Heart left ventricle (tissue), 16 donors: Measurements from ENCODE around the gene SHFL. TPM values are rescaled to one million over a fixed set of nuclear protein-coding genes. Genes with fewer than 3 reads are reported as not detected.
A peak's percentile ranks its signal among the peaks of the same experiment; 100 is the strongest.

ENCODE experiments used
- ATAC-seq, 4 donors: fragments of 200-7000 bp; cut with Tn5 transposase; one replicate each; pipeline ENCODE4 v1.9.1; 2020 to 2022; ENCODE audit warnings: moderate library complexity in 4 of 4, mild to moderate bottlenecking in 3 of 4, moderate number of reproducible peaks in 1 of 4
- DNase-seq, 5 donors: peaks; one replicate each; pipeline ENCODE4 v3.0.0-alpha.2; 2020
- H3K27ac ChIP-seq, 12 donors: fragments of 200-600 bp; sonication (generic) in 4 of 12; one replicate each; pipeline versions ENCODE4 v1.5.0 to v1.8.0; 2016 to 2022; ENCODE audit warnings: mild to moderate bottlenecking in 2 of 12
- H3K27me3 ChIP-seq, 9 donors: fragments of 200-600 bp; sonication (generic) in 2 of 9; one replicate each; pipeline versions ENCODE4 v1.5.1 to v1.8.0; 2016 to 2022; ENCODE audit warnings: mild to moderate bottlenecking in 3 of 9
- H3K36me3 ChIP-seq, 9 donors: fragments of 200-600 bp; sonication (generic) in 2 of 9; one replicate each; pipeline versions ENCODE4 v1.5.0 to v1.8.0; 2018 to 2022; ENCODE audit warnings: mild to moderate bottlenecking in 2 of 9
- H3K4me1 ChIP-seq, 12 donors: fragments of 200-600 bp; sonication (generic) in 4 of 12; one replicate each; pipeline versions ENCODE4 v1.5.0 to v1.8.0; 2016 to 2022; ENCODE audit warnings: mild to moderate bottlenecking in 3 of 12
- H3K4me3 ChIP-seq, 12 donors: fragments of 200-600 bp; sonication (generic) in 4 of 12; one replicate each; pipeline versions ENCODE4 v1.5.0 to v1.8.0; 2017 to 2022; ENCODE audit warnings: mild to moderate bottlenecking in 9 of 12, moderate library complexity in 4 of 12
- H3K9me3 ChIP-seq, 12 donors: fragments of 200-600 bp; sonication (generic) in 4 of 12; one replicate each; pipeline versions ENCODE4 v1.5.0 to v1.8.0; 2016 to 2022; ENCODE audit warnings: mild to moderate bottlenecking in 1 of 12
- CTCF ChIP-seq, 12 donors: fragments of 200-600 bp; sonication (generic) in 4 of 12; IDR thresholded peaks; one replicate each; pipeline versions ENCODE4 v1.5.0 to v1.8.0; 2018 to 2022; ENCODE audit warnings: antibody characterized with exemption in 12 of 12, mild to moderate bottlenecking in 5 of 12
- POLR2A ChIP-seq, 2 donors: fragments of 450-650 bp; IDR thresholded peaks; one replicate each; pipeline ENCODE4 v1.6.1; 2017; ENCODE audit warnings: antibody characterized with exemption in 2 of 2, mild to moderate bottlenecking in 2 of 2, moderate library complexity in 2 of 2
- WGBS, 4 donors: extraction: QIAGEN DNeasy Blood & Tissue Kit in 2 of 4; methylation state at CpG; one replicate each; pipeline versions ENCODE4 v1.1.5 to v1.1.7; 2013 to 2018; 5-methylcytosine and 5-hydroxymethylcytosine counted together
- intact Hi-C, 10 donors: fragments of 100-400 bp; cut with DNase I; formaldehyde crosslinking; loops; one replicate each; pipeline versions ENCODE4 v1.11.1 to v1.14.2; 2022
- polyA plus RNA-seq, 2 donors: library from polyadenylated mRNA; stranded (reverse); fragments of 200-250 nt; gene quantifications; one replicate each; pipeline ENCODE4 v1.2.3, GENCODE V29; 2013
- total RNA-seq, 9 donors: library from RNA; depleted of rRNA in 2 of 9; stranded (reverse); fragments of >200 nt in 2 of 9; fragmentation: NEBNext Ultra II Directional in 3 of 9; extraction: Animal tissue kit (Norgen Biotek cat#: 25700) in 3 of 9; gene quantifications; one replicate each; pipeline versions ENCODE4 v1.1.0 to v1.2.4, GENCODE V29; 2016 to 2023
- donor health status: ischemic (EF 13 %, LVEDD 7.1; RV severe dilation, severe dysfunction).
- donor health status: healthy with polysubstance abuse.
- donor health status: DM: no; HTN: yes; CAD: no.
- donor health status: DM: no; HTN: no; CAD: no.
- donor health status: ischemic (EF 25% LVEDD 6.9; RV normal size, moderate dysfunction).
- donor health status: ischemic (EF 25% LVEDD 5.7; RV mildly dilated, moderate dysfunction).
- donor health status: healthy.
- donor health status: DM: yes; HTN: yes; CAD: no.
- donor health status: ischemic (EF 35%, LVEDD 5.7; RV mildly dilated, moderate dysfunction).
- donor health status: nonischemic (EF 11% LVEDD 7.7; RV severe dilation, severe dysfunction).
- donor health status: DM: yes; HTN: yes; CAD: no.
- donor health status: PGD.
- donor health status: ischemic (EF 29% LVEDD 5.4; RV normal size, mild dysfunction).
- donor health status: nonischemic (EF 23%, LVEDD 6.1; RV moderate dilation, normal function).

SHFL gene
- total and polyA plus RNA-seq, 11 donors: 6.3 to 29.0 (median 8.7) TPM

GRCh38 chr19:10137751-10138682 is 51.9 kb downstream of the SHFL start:
- intact Hi-C loops: no loop called here

GRCh38 chr19:10138879-10139795 is 53.0 kb downstream of the SHFL start:
- WGBS, 4 donors: 93 to 95% (median 94%) methylated on average over 13 to 27 of the region's 27 CpGs
- H3K9me3 ChIP-seq: no peaks in the 10 kb centered on the region
- no peak for TF ChIP-seq POLR2A (IDR thresholded peaks at IDR 0.05)
- no peak for TF ChIP-seq CTCF (IDR thresholded peaks at IDR 0.05)
- ATAC-seq: no peak
- DNase-seq: no peak
- no peak overlapping the region for H3K4me3 ChIP-seq
- peaks cover 0 to 100% (median 94%) of the 10 kb centered on the region in 9 donors for H3K36me3 ChIP-seq
- H3K4me1 ChIP-seq: no peaks in the 10 kb centered on the region
- H3K27me3 ChIP-seq: no peaks in the 10 kb centered on the region
- intact Hi-C loops: no loop called here
- no peak overlapping the region for H3K27ac ChIP-seq

More at GRCh38 chr19:10137751-10138682, 51.9 kb downstream of the SHFL start:
- no peaks in the 10 kb centered on the region for H3K27me3 ChIP-seq
- H3K27ac ChIP-seq: no peak overlapping the region
- peaks cover 0 to 100% (median 94%) of the 10 kb centered on the region in 9 donors for H3K36me3 ChIP-seq
- H3K9me3 ChIP-seq: no peaks in the 10 kb centered on the region
- H3K4me1 ChIP-seq: no peaks in the 10 kb centered on the region
- ATAC-seq: peak in 2 of 4 donors; percentile 14 to 61
- WGBS, 4 donors: 89 to 95% (median 92%) methylated on average over 24 to 38 of the region's 38 CpGs
- TF ChIP-seq POLR2A (IDR thresholded peaks at IDR 0.05) (no peak), CTCF (IDR thresholded peaks at IDR 0.05) (no peak)
- DNase-seq: no peak
- no peak overlapping the region for H3K4me3 ChIP-seq

GRCh38 chr19:10139952-10140351 is 53.8 kb downstream of the SHFL start:
- H3K36me3 ChIP-seq: peaks cover 0 to 100% (median 97%) of the 10 kb centered on the region in 9 donors
- 94 to 97% (median 94%) methylated on average over 18 to 23 of the region's 23 CpGs for WGBS, 4 donors
- no peak overlapping the region for H3K27ac ChIP-seq
- no peaks in the 10 kb centered on the region for H3K9me3 ChIP-seq
- ATAC-seq (no peak), DNase-seq (no peak)
- H3K27me3 ChIP-seq: no peaks in the 10 kb centered on the region
- no peak overlapping the region for H3K4me3 ChIP-seq
- intact Hi-C loops: no loop called here
- no peaks in the 10 kb centered on the region for H3K4me1 ChIP-seq
- no peak for TF ChIP-seq POLR2A (IDR thresholded peaks at IDR 0.05)

- Histone ChIP-seq H3K4me1 (no peaks in the 10 kb centered on the region), H3K9me3 (no peaks in the 10 kb centered on the region), H3K27ac (no peak overlapping the region), H3K4me3 (no peak overlapping the region), H3K27me3 (no peaks in the 10 kb centered on the region), H3K36me3 (peaks cover 0 to 100% (median 98%) of the 10 kb centered on the region in 9 donors)
- DNase-seq: no peak
- TF ChIP-seq CTCF (IDR thresholded peaks at IDR 0.05) (no peak), POLR2A (IDR thresholded peaks at IDR 0.05) (no peak)
- intact Hi-C loops: no loop called here
- no peak for ATAC-seq
- 92 to 94% (median 93%) methylated on average over 13 of the region's 13 CpGs for WGBS, 4 donors
Observed at GRCh38 chr19:10141479-10141878, 55.4 kb downstream of the SHFL start.
